ENCODE results near the gene AQP6. TPM values are rescaled to one million over a fixed set of nuclear protein-coding genes. Genes with fewer than 3 reads are reported as not detected.

AQP6 gene
- under 1 TPM in 9 of 10 donors, not detected in 1; 0.08 to 0.24 (median 0.16) TPM for polyA plus RNA-seq (ENCODE audit: insufficient read length in 10 of 10)
- long read RNA-seq, donor 1 = 0 reads
- long read RNA-seq, donor 2 = 0 reads
- long read RNA-seq, donor 3 = 0 reads
- long read RNA-seq, donor 4 = 0 reads
- long read RNA-seq, donor 5 = 0 reads
- long read RNA-seq, donor 6 = 0 reads
- long read RNA-seq, donor 7 = 0 reads
- long read RNA-seq, donor 8 = 0 reads
- long read RNA-seq, donor 9 = 0 reads

GRCh38 chr12:49972641-49973360 lies at the start of gene AQP6:
TSS of gene AQP6 (plus strand) at chr12:49972947. CDS start at chr12:49973174, 227 bp downstream.
- no peak for DNase-seq

- DNase-seq = no peak
Measured at GRCh38 chr12:49923035-49923644, 49.6 kb upstream of the AQP6 start.

GRCh38 chr12:49923880-49924556 lies 48.7 kb upstream of the AQP6 start:
- peak in 1 of 3 donors; percentile 35 for DNase-seq

GRCh38 chr12:49924628-49925246 lies 48.0 kb upstream of the AQP6 start:
- DNase-seq = peak in 1 of 3 donors; percentile 31

- DNase-seq = no peak
Measured at GRCh38 chr12:49925433-49926204, 47.1 kb upstream of the AQP6 start.

GRCh38 chr12:49928471-49928870 lies 44.3 kb upstream of the AQP6 start:
- no peak for DNase-seq

GRCh38 chr12:49929581-49929980 lies 43.2 kb upstream of the AQP6 start:
- DNase-seq = no peak

GRCh38 chr12:49930515-49931288 lies 42.0 kb upstream of the AQP6 start:
- DNase-seq = no peak

- DNase-seq = no peak
Measured at GRCh38 chr12:49932023-49932422, 40.7 kb upstream of the AQP6 start.

- DNase-seq = no peak
Measured at GRCh38 chr12:49932533-49933130, 40.1 kb upstream of the AQP6 start.

GRCh38 chr12:49933796-49934195 lies 39.0 kb upstream of the AQP6 start:
- no peak for DNase-seq

- no peak for DNase-seq
Measured at GRCh38 chr12:49934505-49934904, 38.2 kb upstream of the AQP6 start.

- DNase-seq = no peak
Measured at GRCh38 chr12:49936925-49937324, 35.8 kb upstream of the AQP6 start.

GRCh38 chr12:49937639-49938300 lies 35.0 kb upstream of the AQP6 start:
- no peak for DNase-seq

GRCh38 chr12:49939307-49939706 lies 33.4 kb upstream of the AQP6 start:
- DNase-seq = no peak

GRCh38 chr12:49939707-49940106 lies 33.0 kb upstream of the AQP6 start:
- DNase-seq = no peak

- DNase-seq = no peak
Measured at GRCh38 chr12:49941556-49942511, 30.9 kb upstream of the AQP6 start.

GRCh38 chr12:49942512-49942893 lies 30.2 kb upstream of the AQP6 start:
- no peak for DNase-seq
